Vagina (tissue), 2 donors: Measurements from ENCODE around the gene SBF2.

Experiments used
- POLR2A ChIP-seq, 2 donors: fragments of 450-650 bp; IDR thresholded peaks; one replicate each; pipeline ENCODE4 v1.6.1; 2017; ENCODE audit warnings: antibody characterized with exemption in 2 of 2, mild to moderate bottlenecking in 2 of 2, moderate library complexity in 2 of 2
- TF ChIP-seq, protein P1 (sequence below), 3 experiments: fragments of 450-650 bp in 2 of 3; fragments of 200-600 bp in 1 of 3; sonication (generic) in 1 of 3; IDR thresholded peaks; one replicate each; pipeline ENCODE4 v1.5.1; 2017 to 2019; ENCODE audit warnings: antibody characterized with exemption in 3 of 3, mild to moderate bottlenecking in 2 of 3, moderate library complexity in 2 of 3

DNA sequence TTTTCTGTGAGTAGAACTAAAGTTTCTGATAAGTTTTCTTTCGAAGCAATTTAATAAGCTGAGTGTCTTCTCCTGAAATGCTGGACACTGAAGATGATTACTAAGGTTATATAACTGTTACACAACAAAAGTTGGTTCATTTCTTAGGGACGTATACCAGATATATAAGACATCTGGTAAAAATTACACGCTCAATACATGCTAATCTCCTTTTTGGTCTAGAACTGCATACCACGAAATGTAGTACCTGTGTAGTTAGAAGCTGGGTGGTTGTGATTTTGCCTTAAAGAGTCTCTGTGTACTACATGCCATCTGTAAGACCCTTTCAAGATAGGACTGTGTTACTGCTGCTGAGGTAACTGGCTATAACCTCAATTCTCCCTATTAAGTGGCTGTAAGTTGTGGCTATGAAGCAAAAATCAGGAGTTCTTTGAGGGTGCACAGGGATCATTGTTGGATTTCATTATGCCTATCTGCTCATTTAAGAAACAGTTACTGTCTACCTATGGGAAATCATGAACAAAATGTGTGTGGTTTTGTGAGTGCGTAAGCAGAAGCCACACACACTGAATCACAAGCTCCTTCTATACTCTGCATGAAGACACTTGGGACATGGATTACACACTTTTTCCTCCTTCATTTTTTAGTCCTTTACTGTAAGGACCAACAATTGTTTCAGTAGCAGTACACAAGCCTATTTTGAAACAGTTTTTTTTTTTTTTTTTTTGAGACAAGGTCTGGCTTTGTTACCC is 434.3 kb downstream of the SBF2 start:
- TF ChIP-seq, protein P1, sequence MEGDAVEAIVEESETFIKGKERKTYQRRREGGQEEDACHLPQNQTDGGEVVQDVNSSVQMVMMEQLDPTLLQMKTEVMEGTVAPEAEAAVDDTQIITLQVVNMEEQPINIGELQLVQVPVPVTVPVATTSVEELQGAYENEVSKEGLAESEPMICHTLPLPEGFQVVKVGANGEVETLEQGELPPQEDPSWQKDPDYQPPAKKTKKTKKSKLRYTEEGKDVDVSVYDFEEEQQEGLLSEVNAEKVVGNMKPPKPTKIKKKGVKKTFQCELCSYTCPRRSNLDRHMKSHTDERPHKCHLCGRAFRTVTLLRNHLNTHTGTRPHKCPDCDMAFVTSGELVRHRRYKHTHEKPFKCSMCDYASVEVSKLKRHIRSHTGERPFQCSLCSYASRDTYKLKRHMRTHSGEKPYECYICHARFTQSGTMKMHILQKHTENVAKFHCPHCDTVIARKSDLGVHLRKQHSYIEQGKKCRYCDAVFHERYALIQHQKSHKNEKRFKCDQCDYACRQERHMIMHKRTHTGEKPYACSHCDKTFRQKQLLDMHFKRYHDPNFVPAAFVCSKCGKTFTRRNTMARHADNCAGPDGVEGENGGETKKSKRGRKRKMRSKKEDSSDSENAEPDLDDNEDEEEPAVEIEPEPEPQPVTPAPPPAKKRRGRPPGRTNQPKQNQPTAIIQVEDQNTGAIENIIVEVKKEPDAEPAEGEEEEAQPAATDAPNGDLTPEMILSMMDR (IDR thresholded peaks at IDR 0.05) = no peak
- TF ChIP-seq POLR2A (IDR thresholded peaks at IDR 0.05) = no peak
